NCI-H748 (cell line): Measurements from ENCODE around the gene ITPR1.

Source experiments
- DNase-seq: peaks from one replicate; lab custom pipeline; 2025; ENCODE audit not compliant: unreplicated experiment; lab: John Stamatoyannopoulos, UW

Gene ITPR1

GRCh38 chr3:4820296-4821121, 327.4 kb downstream of the ITPR1 start:
- no peak for DNase-seq

DNA sequence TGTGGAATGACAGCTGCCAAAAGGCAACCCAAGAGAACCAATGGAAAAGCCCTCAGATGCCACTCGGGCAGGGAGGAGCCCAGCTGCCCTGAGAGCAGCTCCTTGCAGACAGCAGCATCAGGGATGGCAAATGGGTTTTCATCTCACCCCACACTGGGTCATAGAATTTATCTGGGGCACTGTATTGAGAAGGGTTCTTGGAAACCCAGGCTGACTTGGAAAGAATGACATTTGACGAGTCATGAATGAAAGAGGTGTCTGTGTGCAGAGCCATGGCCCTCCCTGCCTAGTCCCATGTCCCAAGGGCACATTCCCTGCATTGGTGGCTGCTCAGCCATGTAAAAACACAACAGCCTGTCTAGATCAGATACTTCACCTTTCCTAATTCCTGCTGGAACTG, 328.2 kb downstream of the ITPR1 start:
- no peak for DNase-seq

- DNase-seq: no peak
These were observed 328.8 kb downstream of the ITPR1 start for GRCh38 chr3:4821975-4822374.

DNA sequence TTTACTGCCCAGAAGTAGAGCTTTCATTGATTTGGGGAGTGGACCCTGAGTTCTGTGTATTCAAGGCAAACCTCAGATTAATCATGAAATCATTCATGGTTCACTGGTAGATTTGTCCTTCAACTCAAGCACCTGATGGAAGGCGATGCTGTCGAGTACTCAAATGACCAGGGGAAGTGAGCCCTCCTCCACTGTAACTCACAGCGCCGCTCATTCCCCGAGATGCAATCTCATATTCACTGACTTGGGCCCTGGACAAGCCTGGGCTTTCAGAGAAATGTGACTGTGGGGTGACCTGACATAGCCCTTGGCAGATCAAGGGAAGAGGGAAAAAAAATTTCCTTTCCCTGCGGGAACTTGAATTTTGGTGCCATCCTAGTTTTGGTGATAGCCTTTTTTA, 329.4 kb downstream of the ITPR1 start:
- DNase-seq: no peak

GRCh38 chr3:4823385-4823784, 330.2 kb downstream of the ITPR1 start:
- no peak for DNase-seq

DNA sequence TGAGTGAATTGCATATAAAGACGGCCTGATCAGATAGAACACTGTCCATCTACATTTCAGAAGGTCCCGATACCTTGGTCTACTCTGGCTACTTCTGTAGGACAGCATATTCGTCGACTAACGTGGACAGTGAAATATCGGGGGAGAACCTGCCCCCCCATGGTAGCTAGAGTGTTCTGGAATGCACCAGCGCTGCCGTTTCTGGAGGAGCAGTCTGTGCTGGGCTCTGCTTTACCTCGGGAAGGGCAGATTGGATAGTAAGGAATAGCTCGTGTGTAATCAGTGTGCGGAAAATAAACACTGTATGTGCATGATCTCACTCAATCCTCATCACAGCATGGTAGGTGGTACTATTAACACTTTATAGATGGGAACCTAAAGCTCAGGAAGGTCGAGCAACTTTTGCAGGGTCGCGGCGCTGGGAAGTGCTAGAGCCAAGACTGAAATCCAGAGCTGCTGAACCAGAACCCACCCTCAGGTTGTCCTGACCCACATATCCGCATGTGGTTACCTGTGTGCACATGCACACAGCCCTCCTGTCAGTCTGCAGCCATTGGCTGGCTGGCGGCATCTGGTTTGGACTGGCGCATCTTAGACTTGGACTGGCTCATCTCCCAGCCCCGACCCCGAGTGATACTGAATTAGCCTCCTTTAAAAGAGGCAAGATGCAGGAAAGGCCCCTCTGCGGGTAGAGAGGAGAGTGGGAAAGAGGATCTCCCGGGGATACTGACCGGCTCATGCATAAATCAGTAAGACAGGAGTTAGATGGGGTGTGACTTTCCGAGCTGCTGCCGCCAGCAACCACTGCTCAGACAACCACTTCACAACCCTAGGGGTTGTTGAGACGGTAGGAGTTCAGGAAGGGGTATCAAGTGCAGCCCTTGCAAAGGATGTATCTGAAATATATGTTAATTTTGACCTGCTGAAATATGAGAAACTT, 331.1 kb downstream of the ITPR1 start:
- no peak for DNase-seq

DNA sequence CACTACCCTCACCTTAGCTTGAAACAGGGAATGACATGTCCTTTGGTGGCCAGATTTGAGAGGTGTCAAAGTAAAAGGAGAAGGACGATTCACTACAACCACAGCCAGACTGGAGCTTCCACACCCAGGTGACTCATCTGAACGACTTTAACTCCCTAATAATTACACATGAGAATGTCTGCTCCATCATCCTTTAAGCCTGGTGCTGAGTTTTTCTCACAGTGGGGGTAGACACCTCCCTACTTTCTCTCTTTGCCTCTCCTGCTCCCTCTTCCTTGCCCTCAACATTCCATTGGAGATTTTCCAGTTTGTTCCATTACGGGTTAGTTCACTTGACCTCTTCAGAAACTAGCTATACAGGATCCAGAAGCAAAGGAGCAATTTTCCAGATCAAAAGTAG, 331.8 kb downstream of the ITPR1 start:
- no peak for DNase-seq

GRCh38 chr3:4825436-4826236, 332.5 kb downstream of the ITPR1 start:
- no peak for DNase-seq

- DNase-seq: no peak
These were observed 333.3 kb downstream of the ITPR1 start for GRCh38 chr3:4826237-4827100.

DNA sequence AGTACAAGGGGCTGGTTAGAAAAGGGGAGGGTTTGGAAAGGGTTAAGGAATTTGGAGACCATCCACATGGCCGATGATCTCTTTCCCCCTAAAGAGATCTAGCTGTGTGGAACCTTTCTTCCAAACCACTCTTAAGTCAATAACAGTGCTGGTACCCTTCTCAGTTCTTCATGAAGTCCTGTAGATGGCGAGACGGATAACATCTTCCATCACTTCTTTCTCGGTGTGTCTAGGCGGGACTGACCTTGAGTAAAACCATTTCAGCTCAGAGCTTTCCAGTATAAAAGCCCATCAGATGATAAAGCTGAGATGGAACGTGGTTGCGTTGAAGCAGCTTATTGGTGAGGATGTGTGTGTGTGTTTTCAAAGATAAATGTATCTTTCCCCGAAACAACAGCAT, 334.6 kb downstream of the ITPR1 start:
- DNase-seq: no peak

DNA sequence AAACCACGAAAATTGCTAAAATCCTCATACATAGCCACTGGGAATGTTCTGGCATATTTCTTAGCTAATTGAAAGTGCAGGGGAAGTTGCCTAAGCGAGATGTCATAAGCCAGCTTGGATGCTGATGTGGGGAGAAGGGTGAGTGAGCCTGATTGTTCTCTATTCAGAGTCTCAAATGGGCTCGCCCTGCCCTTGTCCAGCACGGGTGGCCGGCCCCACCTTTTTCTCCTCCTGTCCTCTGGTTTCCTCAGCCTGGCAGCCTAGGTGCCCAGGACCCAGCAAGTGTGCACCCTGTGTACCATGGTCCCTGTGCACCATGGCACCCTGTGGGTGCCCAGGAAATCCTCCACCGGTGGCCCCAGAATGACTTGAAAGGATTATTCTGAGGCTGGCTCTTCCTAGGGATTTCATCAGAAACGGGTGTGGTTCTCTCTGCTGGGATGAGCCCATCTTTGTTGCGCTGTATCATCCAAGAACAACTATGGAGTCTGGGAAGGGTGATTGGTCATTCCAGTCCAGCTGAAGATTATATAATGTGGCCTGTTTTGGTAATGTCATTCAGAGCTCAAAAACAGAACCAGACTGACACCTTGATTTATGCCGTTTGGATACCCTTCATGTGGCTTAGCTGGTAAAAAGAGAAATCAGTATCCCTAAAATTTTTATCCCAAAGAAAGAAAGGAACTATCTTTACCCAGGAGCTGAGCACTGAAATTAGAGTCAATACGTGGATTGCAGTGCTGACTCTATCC, 335.3 kb downstream of the ITPR1 start:
- DNase-seq: no peak

DNA sequence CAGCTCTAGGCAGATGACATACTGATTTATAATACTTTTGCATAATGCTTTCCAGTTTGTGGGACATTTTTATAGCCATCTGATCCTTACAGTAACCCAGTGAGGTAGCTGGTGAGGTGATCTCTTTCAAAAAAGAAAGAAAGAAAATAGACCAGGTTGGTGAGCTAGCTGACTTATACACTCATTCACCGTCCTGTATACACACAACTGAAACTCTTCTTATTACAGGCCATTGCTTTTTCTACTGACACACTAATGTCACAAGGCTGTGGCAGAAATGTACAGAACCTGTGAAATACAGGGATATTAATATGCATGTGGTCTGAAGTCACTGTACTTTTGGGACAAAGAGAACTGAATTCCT, 335.9 kb downstream of the ITPR1 start:
- DNase-seq: no peak

DNA sequence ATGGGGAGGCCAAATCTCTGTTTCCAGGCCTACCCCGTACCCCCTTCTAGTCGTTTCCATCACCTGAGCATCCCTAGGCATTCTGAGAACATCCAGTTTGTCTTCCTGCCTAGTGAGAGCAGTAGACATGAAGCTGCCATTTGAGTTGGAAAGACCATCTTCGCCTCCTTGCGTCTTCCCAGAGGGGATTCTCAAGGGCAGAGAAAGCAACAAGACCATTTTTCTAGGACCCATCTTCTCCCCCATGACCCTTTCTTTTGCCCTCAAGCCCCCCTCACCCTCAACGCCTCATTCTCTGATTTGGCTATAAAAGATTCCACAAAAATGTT, 337.4 kb downstream of the ITPR1 start:
- no peak for DNase-seq

- no peak for DNase-seq
These were observed 338.4 kb downstream of the ITPR1 start for GRCh38 chr3:4831580-4831950.

DNA sequence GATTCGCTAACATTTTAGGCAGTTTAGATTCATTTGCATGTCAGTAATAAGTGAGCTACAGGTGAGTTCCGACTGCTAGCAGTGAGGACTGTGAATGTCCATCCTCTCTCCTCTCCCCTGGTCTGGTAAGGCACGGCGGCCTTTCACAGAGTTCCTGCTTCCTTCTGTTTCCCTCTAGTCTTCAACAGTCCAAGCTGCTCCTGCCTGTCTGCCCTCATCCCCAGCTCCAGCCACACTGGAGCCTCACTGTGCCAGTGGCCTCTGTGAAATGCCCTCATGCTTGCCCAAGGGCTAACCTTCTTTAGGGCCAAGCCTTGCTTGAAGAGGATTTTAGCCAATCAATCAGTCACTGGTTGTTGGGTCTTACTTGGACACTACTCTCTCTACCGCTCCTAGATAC, 340.3 kb downstream of the ITPR1 start:
- no peak for DNase-seq

GRCh38 chr3:4834403-4834866, 341.3 kb downstream of the ITPR1 start:
- DNase-seq: no peak

DNA sequence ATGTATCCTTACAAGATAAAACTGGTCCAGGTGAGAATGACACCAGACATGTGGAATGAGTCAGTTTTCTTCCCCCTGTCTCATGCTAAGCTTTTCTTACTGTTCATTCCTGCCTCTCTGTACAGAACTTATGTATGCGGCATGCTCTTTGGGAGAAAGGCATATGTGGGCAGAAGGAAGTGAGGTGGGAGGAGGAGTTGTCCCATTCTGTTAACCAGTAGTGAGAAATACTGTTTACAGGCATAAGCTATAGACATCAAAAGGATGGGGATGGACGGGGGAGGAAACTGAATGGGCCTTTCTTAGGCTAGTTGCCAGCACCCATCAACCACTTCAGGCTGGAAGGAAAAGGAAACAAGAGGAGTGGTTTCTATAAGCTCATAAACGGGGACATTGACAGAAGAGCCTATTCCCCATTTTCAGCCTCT, 342.5 kb downstream of the ITPR1 start:
- peak; percentile 89 for DNase-seq

- DNase-seq: no peak
These were observed 343.4 kb downstream of the ITPR1 start for GRCh38 chr3:4836516-4836915.

- DNase-seq: no peak
These were observed 344.3 kb downstream of the ITPR1 start for GRCh38 chr3:4837374-4837930.
